Measurements from ENCODE around the gene LARGE1. TPM values are rescaled to one million over a fixed set of nuclear protein-coding genes. Genes with fewer than 3 reads are reported as not detected.
A peak's percentile ranks its signal among the peaks of the same experiment; 100 is the strongest.

LARGE1 gene
- total and polyA plus RNA-seq, 2 of the 8 experiments (the other 6 are each of a cell fraction or from before 2014, with no cell fraction given), result 43.7 to 83.0 TPM

DNA sequence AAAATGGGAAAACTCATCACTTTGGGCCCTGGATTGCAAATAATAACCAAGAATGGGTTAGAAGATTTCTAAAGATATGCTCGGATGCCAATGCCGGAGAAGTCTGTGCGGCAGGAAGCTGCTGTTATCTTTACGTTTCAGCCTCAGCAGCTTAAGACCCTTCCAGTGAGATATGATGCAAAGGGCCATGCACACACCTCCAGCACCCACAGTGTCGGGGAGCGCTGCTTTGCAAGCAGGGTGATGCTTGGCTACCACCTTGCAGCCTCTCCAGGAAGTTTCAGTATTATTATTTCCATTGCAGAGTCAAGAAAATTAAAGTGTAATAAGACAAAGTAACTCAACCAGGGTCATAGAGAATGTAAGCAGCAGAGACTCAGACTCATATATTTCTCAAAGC is 37.3 kb downstream of the LARGE1 start:
- Histone ChIP-seq H4K91ac (replicated peaks; ENCODE audit: insufficient read length, low read length) (no peak overlapping the region), H4K5ac (ENCODE audit: insufficient read length, low read depth, low read length) (no peak overlapping the region), H2BK5ac (ENCODE audit: low read depth, low read length) (peak overlapping the region; percentile 64; the same call in 1 of the 2 replicates), H2BK15ac (ENCODE audit: low read length) (no peak overlapping the region), H4K8ac (ENCODE audit: extremely low read depth, insufficient read depth, low read length) (no peak overlapping the region), H4K20me1 (replicated peaks in 1 of 2; ENCODE audit: control insufficient read depth in 1 of 2, insufficient read depth in 2 of 2, low read length in 2 of 2) (peaks cover 20 to 31% of the 10 kb centered on the region in 2 experiments), H3K79me2 (ENCODE audit: control insufficient read depth in 1 of 2, insufficient read depth in 2 of 2, low read length in 2 of 2) (peaks cover 33 to 97% of the 10 kb centered on the region in 2 experiments), H3K56ac (replicated peaks; ENCODE audit: insufficient read length, low read depth, low read length) (no peak overlapping the region), H3K18ac (ENCODE audit: extremely low read depth, low read length) (0 out of 2 replicates have a peak overlapping the region, but pooled peaks have one; percentile 64), H3K27ac (ENCODE audit: low read depth, low read length) (no peak overlapping the region), H3K4me3 (ENCODE audit: extremely low read depth in 1 of 4, insufficient read depth in 2 of 4, low read depth in 3 of 4, low read length in 4 of 4) (peak overlapping the region in 1 of 4 experiments; percentile 4; a peak in 1 of 8 replicates), H3K4ac (replicated peaks; ENCODE audit: insufficient read length, low read depth, low read length) (no peak overlapping the region), H3K23ac (ENCODE audit: insufficient read length) (no peak overlapping the region), H2AFZ (ENCODE audit: low read length) (no peak overlapping the region), H2BK120ac (replicated peaks; ENCODE audit: low read depth, low read length) (no peak overlapping the region), H3K14ac (ENCODE audit: insufficient read length) (no peak overlapping the region), H2BK12ac (ENCODE audit: low read depth, low read length) (no peak overlapping the region), H2BK20ac (ENCODE audit: low read length) (no peak overlapping the region), H3K36me3 (ENCODE audit: control insufficient read depth in 2 of 4, insufficient read depth in 4 of 4, low read length in 3 of 4) (no peaks in the 10 kb centered on the region), H3K79me1 (ENCODE audit: low read depth, low read length) (peaks cover 30% of the 10 kb centered on the region), H3K9me3 (ENCODE audit: insufficient read depth in 2 of 2, low read depth in 1 of 2, low read length in 1 of 2) (no peaks in the 10 kb centered on the region), H3K9ac (replicated peaks in 1 of 4; ENCODE audit: extremely low read depth in 1 of 4, low read depth in 3 of 4, low read length in 3 of 4) (no peak overlapping the region), H3K23me2 (ENCODE audit: low read depth, low read length) (no peaks in the 10 kb centered on the region; the same call in 1 of the 2 replicates), H3K27me3 (replicated peaks in 1 of 4; ENCODE audit: control insufficient read depth in 3 of 4, extremely low read depth in 1 of 4, insufficient read depth in 3 of 4, low read length in 3 of 4) (no peaks in the 10 kb centered on the region), H2AK5ac (ENCODE audit: low read depth, low read length) (no peak overlapping the region; the same call in 1 of the 2 replicates), H3K4me2 (ENCODE audit: insufficient read depth in 1 of 2, low read depth in 2 of 2, low read length in 2 of 2) (peak overlapping the region in 1 of 2 experiments; percentile 29; a peak in 1 of 4 replicates), H3K4me1 (replicated peaks in 1 of 4; ENCODE audit: control insufficient read depth in 3 of 4, insufficient read depth in 4 of 4, low read length in 3 of 4) (peaks cover 16 to 40% (median 36%) of the 10 kb centered on the region in 4 experiments)
- CTCF ChIA-PET (ENCODE audit: partially characterized antibody), result no interaction called here
- TF ChIP-seq POLR2A (IDR thresholded peaks at IDR 0.05; ENCODE audit: control extremely low read depth in 1 of 2, low read depth in 2 of 2, low read length in 2 of 2) (no peak), EZH2 (IDR thresholded peaks at IDR 0.05; ENCODE audit: low read depth, low read length, severe bottlenecking) (no peak)
- DNase-seq (ENCODE audit: low read depth in 1 of 2, low spot score in 2 of 2) (no peak), FAIRE-seq (no peak)
- POLR2A ChIA-PET (ENCODE audit: partially characterized antibody), result interaction anchor here (1.5 kb wide), 1 partner anchor 42 kb away, joined by 4 read pairs; no protein-coding TSS in a partner anchor
- WGBS, 2 experiments (ENCODE audit: extremely low coverage in 1 of 2, insufficient coverage in 1 of 2, insufficient read length in 1 of 2, insufficient replicate concordance in 2 of 2, low coverage in 1 of 2, low lambda C conversion rate in 2 of 2, missing lambda C conversion rate in 1 of 2), result 87% methylated on average over 6 of the region's 6 CpGs; no CpG with 5 or more reads in 1 of the 2 experiments
